GM23338 (cell line): ENCODE results near the gene KRT74. TPM values are rescaled to one million over a fixed set of nuclear protein-coding genes. Genes with fewer than 3 reads are reported as not detected.
A peak's percentile ranks its signal among the peaks of the same experiment; 100 is the strongest.

Experiments used
- ATAC-seq: fragments of 200-7000 bp; cut with Tn5 transposase; 3 replicates; pipeline ENCODE4 v1.9.1; 2020
- DNase-seq: peaks from one replicate; pipeline ENCODE4 v3.0.0-alpha.2; 2015; ENCODE audit warnings: low spot score
- H2AFZ ChIP-seq: fragments of 200-600 bp; sonication (generic); 2 replicates; pipeline ENCODE4 v1.8.0; 2016; ENCODE audit warnings: antibody characterized with exemption, mild to moderate bottlenecking, moderate library complexity
- H3F3A ChIP-seq: fragments of 200-600 bp; sonication (generic); replicated peaks from 2 replicates; pipeline ENCODE4 v1.8.0; 2017; ENCODE audit warnings: antibody characterized with exemption, mixed run types, low read depth
- H3K27ac ChIP-seq: fragments of 200-600 bp; sonication (generic); 2 replicates; pipeline ENCODE4 v1.6.1; 2016; ENCODE audit warnings: low read depth
- H3K27me3 ChIP-seq: fragments of 200-600 bp; sonication (generic); 2 replicates; pipeline ENCODE4 v1.8.0; 2016; ENCODE audit warnings: mild to moderate bottlenecking, mixed run types, moderate library complexity; ENCODE audit not compliant: insufficient read depth
- H3K36me3 ChIP-seq: fragments of 200-600 bp; sonication (generic); 2 replicates; pipeline ENCODE4 v1.8.0; 2016; ENCODE audit warnings: mild to moderate bottlenecking; ENCODE audit not compliant: insufficient read depth
- H3K4me1 ChIP-seq: fragments of 200-600 bp; sonication (generic); 2 replicates; pipeline ENCODE4 v1.8.0; 2016; ENCODE audit warnings: mild to moderate bottlenecking, moderate library complexity; ENCODE audit not compliant: insufficient read depth
- H3K4me2 ChIP-seq: fragments of 200-600 bp; sonication (generic); 2 replicates; pipeline ENCODE4 v1.7.1; 2017; ENCODE audit warnings: mixed run types
- H3K4me3 ChIP-seq: fragments of 200-600 bp; sonication (generic); 2 replicates; pipeline ENCODE4 v1.6.1; 2016; ENCODE audit warnings: mixed run types
- H3K79me2 ChIP-seq: fragments of 200-600 bp; sonication (generic); replicated peaks from 2 replicates; pipeline ENCODE4 v1.8.0; 2017; ENCODE audit warnings: mild to moderate bottlenecking; ENCODE audit not compliant: insufficient read depth
- H3K9me2 ChIP-seq: fragments of 200-600 bp; sonication (generic); 2 replicates; pipeline ENCODE4 v1.8.0; 2017; ENCODE audit not compliant: insufficient read depth
- H4K20me1 ChIP-seq: fragments of 200-600 bp; sonication (generic); replicated peaks from 2 replicates; pipeline ENCODE4 v1.8.0; 2017; ENCODE audit warnings: mild to moderate bottlenecking; ENCODE audit not compliant: insufficient read depth
- H3K27ac Mint-ChIP-seq: 2 replicates; pipeline ENCODE4 v1.8.0; 2020; ENCODE audit warnings: inconsistent platforms, mild to moderate bottlenecking, moderate library complexity, mixed read lengths
- H3K27me3 Mint-ChIP-seq: 3 replicates; pipeline ENCODE4 v1.8.0; 2022; ENCODE audit warnings: low read depth, mild to moderate bottlenecking, moderate library complexity, mixed read lengths, inconsistent platforms; ENCODE audit not compliant: insufficient read depth, poor library complexity
- H3K36me3 Mint-ChIP-seq: 3 replicates; pipeline ENCODE4 v1.8.0; 2021; ENCODE audit warnings: low read depth, mild to moderate bottlenecking, inconsistent platforms, moderate library complexity, mixed read lengths
- H3K4me1 Mint-ChIP-seq: 3 replicates; pipeline ENCODE4 v1.8.0; 2020; ENCODE audit warnings: mild to moderate bottlenecking, inconsistent platforms, mixed read lengths
- H3K4me3 Mint-ChIP-seq: 3 replicates; pipeline ENCODE4 v1.8.0; 2021; ENCODE audit warnings: moderate library complexity, mild to moderate bottlenecking, inconsistent platforms, mixed read lengths
- H3K9me3 Mint-ChIP-seq: 3 replicates; pipeline ENCODE4 v1.8.0; 2020; ENCODE audit warnings: moderate library complexity, mild to moderate bottlenecking, inconsistent platforms, mixed read lengths
- CREB1 ChIP-seq: fragments of 250-450 bp; sonication (Bioruptor Pico); IDR thresholded peaks from 2 replicates; pipeline ENCODE4 v1.5.0; 2020; ENCODE audit warnings: low read depth, mild to moderate bottlenecking, moderate library complexity
- CTCF ChIP-seq, 2 experiments: fragments of 200-600 bp in 1 of 2; sonication (generic) in 1 of 2; conservative IDR thresholded peaks; 2 replicates each; pipeline versions ENCODE4 v1.5.1 to v1.6.1; 2016 to 2017; ENCODE audit warnings: antibody characterized with exemption in 2 of 2, low read depth in 2 of 2, mild to moderate bottlenecking in 2 of 2, moderate library complexity in 1 of 2
- ETS1 ChIP-seq: IDR thresholded peaks from 2 replicates; pipeline ENCODE4 v1.6.1; 2016; ENCODE audit warnings: antibody characterized with exemption
- EZH2 ChIP-seq: fragments of 200-600 bp; sonication (generic); IDR thresholded peaks from one replicate; pipeline ENCODE4 v1.8.0; 2017; ENCODE audit warnings: antibody characterized with exemption, mild to moderate bottlenecking, low read depth; ENCODE audit not compliant: unreplicated experiment
- EZH2phosphoT487 ChIP-seq: fragments of 200-600 bp; sonication (generic); IDR thresholded peaks from one replicate; pipeline ENCODE4 v1.8.1; 2018; ENCODE audit warnings: antibody characterized with exemption; ENCODE audit not compliant: unreplicated experiment
- JUNB ChIP-seq: IDR thresholded peaks from one replicate; pipeline ENCODE4 v1.6.1; 2016; ENCODE audit warnings: antibody characterized with exemption; ENCODE audit not compliant: unreplicated experiment
- NANOG ChIP-seq: IDR thresholded peaks from 2 replicates; pipeline ENCODE4 v1.6.1; 2016; ENCODE audit warnings: antibody characterized with exemption, borderline replicate concordance
- POLR2AphosphoS5 ChIP-seq: IDR thresholded peaks from 2 replicates; pipeline ENCODE4 v1.6.1; 2016; ENCODE audit warnings: antibody characterized with exemption, low read depth
- REST ChIP-seq: IDR thresholded peaks from one replicate; pipeline ENCODE4 v1.6.1; 2018; ENCODE audit warnings: antibody characterized with exemption; ENCODE audit not compliant: unreplicated experiment
- STAT1 ChIP-seq: IDR thresholded peaks from one replicate; pipeline ENCODE4 v1.6.1; 2016; ENCODE audit warnings: antibody characterized with exemption; ENCODE audit not compliant: unreplicated experiment
- ZNF114 ChIP-seq: fragments of 250-450 bp; sonication (Bioruptor Pico); IDR thresholded peaks from 2 replicates; pipeline ENCODE4 v1.5.0; 2020; ENCODE audit warnings: mild to moderate bottlenecking, moderate library complexity
- ZNF331 ChIP-seq: fragments of 250-450 bp; sonication (Bioruptor Pico); IDR thresholded peaks from 2 replicates; pipeline ENCODE4 v1.5.0; 2020; ENCODE audit warnings: low read depth, mild to moderate bottlenecking, moderate library complexity
- ZNF462 ChIP-seq: fragments of 250-450 bp; sonication (Bioruptor Pico); IDR thresholded peaks from 2 replicates; pipeline ENCODE4 v1.5.0; 2020; ENCODE audit warnings: mild to moderate bottlenecking, moderate library complexity
- polyA plus RNA-seq: library from polyadenylated mRNA; unstranded; fragments of >200 nt; fragmentation: Nextera tagmentation; extraction: Ambion mirVana; gene quantifications from 2 replicates; pipeline ENCODE4 v1.2.1, GENCODE V29; 2016
- total RNA-seq: library from RNA; depleted of rRNA; stranded (reverse); fragments of >200 nt; shearing (Covaris generic); gene quantifications from 2 replicates; pipeline ENCODE4 v1.2.3, GENCODE V29; 2014

Gene KRT74
- total and polyA plus RNA-seq, 2 experiments from 2014 or later = not detected

- Histone ChIP-seq H3K4me2 (peak within 1 kb of the TSS; percentile 62), H3K4me3 (peak within 1 kb of the TSS; percentile 42), H3K36me3 (no peaks in the 10 kb centered on the region), H3K27me3 (peaks cover 24% of the 10 kb centered on the region), H4K20me1 (no peaks in the 10 kb centered on the region), H3K79me2 (no peaks in the 10 kb centered on the region), H3K27ac (no peak within 1 kb of the TSS), H3K4me1 (no peaks in the 10 kb centered on the region), H2AFZ (peak within 1 kb of the TSS; percentile 84), H3F3A (no peaks in the 10 kb centered on the region), H3K9me2 (no peaks in the 10 kb centered on the region)
- Mint-ChIP-seq H3K36me3 (no peaks in the 10 kb centered on the region), H3K4me1 (no peaks in the 10 kb centered on the region), H3K27me3 (peaks cover 12% of the 10 kb centered on the region), H3K27ac (no peak within 1 kb of the TSS), H3K9me3 (no peaks in the 10 kb centered on the region; the same call in 2 of the 3 replicates), H3K4me3 (peak within 1 kb of the TSS; percentile 40; the same call in 1 of the 3 replicates)
- DNase-seq = peak; percentile 71
- ATAC-seq = peak; percentile 91
- TF ChIP-seq NANOG (no peak), ZNF462 (CRISPR knock-in tag) (no peak), REST (no peak), EZH2phosphoT487 (no peak), ZNF114 (CRISPR knock-in tag) (no peak), CTCF (conservative IDR thresholded peaks at IDR 0.05; ENCODE audit: low read depth in 2 of 2) (no peak), STAT1 (no peak), CREB1 (no peak), POLR2AphosphoS5 (no peak), ZNF331 (no peak), JUNB (no peak), ETS1 (no peak), EZH2 (no peak)
Observed at GRCh38 chr12:52600941-52601481, 27.4 kb upstream of the KRT74 start, which contains the start of gene KRT72. Gene KRT72 (minus strand): TSS chr12:52601463. CDS start chr12:52601452, 11 bp downstream.
